OCI-LY3 (cell line): ENCODE data around the gene PRR16.

ENCODE experiments used
- EZH2phosphoT487 ChIP-seq: fragments of 200-600 bp; shearing (Covaris generic); IDR thresholded peaks from 2 replicates; pipeline ENCODE4 v1.6.1; 2018; ENCODE audit warnings: antibody characterized with exemption, mixed run types, low read depth
- TF ChIP-seq, protein P1 (sequence below): fragments of 200-600, 300-600 bp; sonication (generic); IDR thresholded peaks from 2 replicates; pipeline ENCODE4 v1.5.1; 2014; ENCODE audit warnings: antibody characterized with exemption, low read length, low read depth

- TF ChIP-seq, protein P1, sequence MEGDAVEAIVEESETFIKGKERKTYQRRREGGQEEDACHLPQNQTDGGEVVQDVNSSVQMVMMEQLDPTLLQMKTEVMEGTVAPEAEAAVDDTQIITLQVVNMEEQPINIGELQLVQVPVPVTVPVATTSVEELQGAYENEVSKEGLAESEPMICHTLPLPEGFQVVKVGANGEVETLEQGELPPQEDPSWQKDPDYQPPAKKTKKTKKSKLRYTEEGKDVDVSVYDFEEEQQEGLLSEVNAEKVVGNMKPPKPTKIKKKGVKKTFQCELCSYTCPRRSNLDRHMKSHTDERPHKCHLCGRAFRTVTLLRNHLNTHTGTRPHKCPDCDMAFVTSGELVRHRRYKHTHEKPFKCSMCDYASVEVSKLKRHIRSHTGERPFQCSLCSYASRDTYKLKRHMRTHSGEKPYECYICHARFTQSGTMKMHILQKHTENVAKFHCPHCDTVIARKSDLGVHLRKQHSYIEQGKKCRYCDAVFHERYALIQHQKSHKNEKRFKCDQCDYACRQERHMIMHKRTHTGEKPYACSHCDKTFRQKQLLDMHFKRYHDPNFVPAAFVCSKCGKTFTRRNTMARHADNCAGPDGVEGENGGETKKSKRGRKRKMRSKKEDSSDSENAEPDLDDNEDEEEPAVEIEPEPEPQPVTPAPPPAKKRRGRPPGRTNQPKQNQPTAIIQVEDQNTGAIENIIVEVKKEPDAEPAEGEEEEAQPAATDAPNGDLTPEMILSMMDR = no peak
- TF ChIP-seq EZH2phosphoT487 = no peak
These were observed 64.5 kb downstream of the PRR16 start for GRCh38 chr5:120528609-120529008.
